ENCODE results near the gene SLC9A6.

DNA sequence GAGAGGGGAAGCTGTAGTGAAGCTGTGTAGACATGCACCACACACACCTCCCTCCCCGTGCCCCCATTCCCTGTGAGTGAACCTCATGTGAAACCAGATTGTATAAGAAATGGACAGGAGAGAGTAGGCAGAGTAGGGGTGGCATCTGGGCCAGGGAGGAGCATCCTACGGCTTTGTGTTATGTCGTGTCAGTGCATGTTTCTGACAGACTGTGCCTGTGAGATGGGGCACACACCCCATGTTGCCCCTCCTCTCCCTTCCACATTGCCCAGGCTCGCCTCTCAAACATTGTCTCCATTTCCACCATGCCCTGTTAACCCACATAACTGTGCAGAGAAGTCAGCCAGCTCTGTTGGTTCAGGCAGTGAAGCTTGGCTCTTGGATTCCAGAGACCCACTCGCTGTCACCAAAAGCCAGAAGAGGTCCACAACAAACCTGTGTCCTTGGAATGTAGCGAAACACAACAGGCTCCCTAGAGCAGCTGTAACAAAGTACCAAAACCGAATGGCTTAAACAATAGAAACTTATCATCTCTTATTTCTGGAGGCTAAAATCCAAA lies 56.1 kb downstream of the SLC9A6 start:
- TF ChIP-seq, protein P1, sequence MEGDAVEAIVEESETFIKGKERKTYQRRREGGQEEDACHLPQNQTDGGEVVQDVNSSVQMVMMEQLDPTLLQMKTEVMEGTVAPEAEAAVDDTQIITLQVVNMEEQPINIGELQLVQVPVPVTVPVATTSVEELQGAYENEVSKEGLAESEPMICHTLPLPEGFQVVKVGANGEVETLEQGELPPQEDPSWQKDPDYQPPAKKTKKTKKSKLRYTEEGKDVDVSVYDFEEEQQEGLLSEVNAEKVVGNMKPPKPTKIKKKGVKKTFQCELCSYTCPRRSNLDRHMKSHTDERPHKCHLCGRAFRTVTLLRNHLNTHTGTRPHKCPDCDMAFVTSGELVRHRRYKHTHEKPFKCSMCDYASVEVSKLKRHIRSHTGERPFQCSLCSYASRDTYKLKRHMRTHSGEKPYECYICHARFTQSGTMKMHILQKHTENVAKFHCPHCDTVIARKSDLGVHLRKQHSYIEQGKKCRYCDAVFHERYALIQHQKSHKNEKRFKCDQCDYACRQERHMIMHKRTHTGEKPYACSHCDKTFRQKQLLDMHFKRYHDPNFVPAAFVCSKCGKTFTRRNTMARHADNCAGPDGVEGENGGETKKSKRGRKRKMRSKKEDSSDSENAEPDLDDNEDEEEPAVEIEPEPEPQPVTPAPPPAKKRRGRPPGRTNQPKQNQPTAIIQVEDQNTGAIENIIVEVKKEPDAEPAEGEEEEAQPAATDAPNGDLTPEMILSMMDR (IDR thresholded peaks at IDR 0.05; ENCODE audit: control extremely low read depth in 1 of 3, insufficient read depth in 1 of 3, low read depth in 1 of 3, low read length in 3 of 3), result no peak
- TF ChIP-seq EGR1 (IDR thresholded peaks at IDR 0.05; ENCODE audit: borderline replicate concordance, low read depth, low read length), result no peak
- no peak for TF ChIP-seq GTF2F1 (IDR thresholded peaks at IDR 0.05; ENCODE audit: borderline replicate concordance, low read depth, low read length)
- TF ChIP-seq SP2 (IDR thresholded peaks at IDR 0.05; ENCODE audit: low read length), result no peak
- TF ChIP-seq, protein P2, sequence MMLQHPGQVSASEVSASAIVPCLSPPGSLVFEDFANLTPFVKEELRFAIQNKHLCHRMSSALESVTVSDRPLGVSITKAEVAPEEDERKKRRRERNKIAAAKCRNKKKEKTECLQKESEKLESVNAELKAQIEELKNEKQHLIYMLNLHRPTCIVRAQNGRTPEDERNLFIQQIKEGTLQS (IDR thresholded peaks at IDR 0.05; ENCODE audit: insufficient read depth, low read depth, low read length), result no peak
- TF ChIP-seq TAF1 (IDR thresholded peaks at IDR 0.05; ENCODE audit: low read depth, low read length), result no peak
